Measurements from ENCODE around the gene SLC50A1.

DNA sequence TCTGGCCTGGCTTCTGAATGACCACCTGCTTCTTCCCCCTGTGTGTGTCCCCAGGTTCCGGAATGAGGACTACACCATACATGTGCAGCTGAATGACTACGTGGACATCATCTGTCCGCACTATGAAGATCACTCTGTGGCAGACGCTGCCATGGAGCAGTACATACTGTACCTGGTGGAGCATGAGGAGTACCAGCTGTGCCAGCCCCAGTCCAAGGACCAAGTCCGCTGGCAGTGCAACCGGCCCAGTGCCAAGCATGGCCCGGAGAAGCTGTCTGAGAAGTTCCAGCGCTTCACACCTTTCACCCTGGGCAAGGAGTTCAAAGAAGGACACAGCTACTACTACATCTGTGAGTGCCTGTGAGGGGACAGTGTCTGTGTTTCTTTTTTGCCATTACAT is 4.4 kb upstream of the SLC50A1 start:
- TF ChIP-seq, protein P1, sequence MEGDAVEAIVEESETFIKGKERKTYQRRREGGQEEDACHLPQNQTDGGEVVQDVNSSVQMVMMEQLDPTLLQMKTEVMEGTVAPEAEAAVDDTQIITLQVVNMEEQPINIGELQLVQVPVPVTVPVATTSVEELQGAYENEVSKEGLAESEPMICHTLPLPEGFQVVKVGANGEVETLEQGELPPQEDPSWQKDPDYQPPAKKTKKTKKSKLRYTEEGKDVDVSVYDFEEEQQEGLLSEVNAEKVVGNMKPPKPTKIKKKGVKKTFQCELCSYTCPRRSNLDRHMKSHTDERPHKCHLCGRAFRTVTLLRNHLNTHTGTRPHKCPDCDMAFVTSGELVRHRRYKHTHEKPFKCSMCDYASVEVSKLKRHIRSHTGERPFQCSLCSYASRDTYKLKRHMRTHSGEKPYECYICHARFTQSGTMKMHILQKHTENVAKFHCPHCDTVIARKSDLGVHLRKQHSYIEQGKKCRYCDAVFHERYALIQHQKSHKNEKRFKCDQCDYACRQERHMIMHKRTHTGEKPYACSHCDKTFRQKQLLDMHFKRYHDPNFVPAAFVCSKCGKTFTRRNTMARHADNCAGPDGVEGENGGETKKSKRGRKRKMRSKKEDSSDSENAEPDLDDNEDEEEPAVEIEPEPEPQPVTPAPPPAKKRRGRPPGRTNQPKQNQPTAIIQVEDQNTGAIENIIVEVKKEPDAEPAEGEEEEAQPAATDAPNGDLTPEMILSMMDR (IDR thresholded peaks at IDR 0.05; ENCODE audit: insufficient read depth, low read depth, low read length) = no peak
- no peak for TF ChIP-seq EZH2 (IDR thresholded peaks at IDR 0.05; ENCODE audit: insufficient read depth, low read length)

Data from astrocyte (in vitro differentiated cells and primary cell).